WTC11 (cell line): Measurements from ENCODE around the gene KRT82. TPM values are rescaled to one million over a fixed set of nuclear protein-coding genes. Genes with fewer than 3 reads are reported as not detected.

Experiments
- ATAC-seq: fragments of 200-7000 bp; cut with Tn5 transposase; 2 replicates; pipeline ENCODE4 v1.10.0; 2021; ENCODE audit warnings: mild to moderate bottlenecking, moderate library complexity
- CTCF ChIA-PET: fragments of 300-600 bp; sonication (Branson Sonifier 250); formaldehyde crosslinking; loops from one replicate; lab custom pipeline; 2021; ENCODE audit warnings: antibody characterized with exemption; lab: Charles Lee
- POLR2A ChIA-PET: fragments of 350-600 bp; sonication (Branson Sonifier 250); formaldehyde crosslinking; loops from one replicate; lab custom pipeline; 2021; ENCODE audit warnings: antibody characterized with exemption; lab: Charles Lee
- DNase-seq: peaks from one replicate; pipeline ENCODE4 v3.0.0; 2021; ENCODE audit warnings: low spot score
- H3K27ac Mint-ChIP-seq: 2 replicates; pipeline ENCODE4 v1.8.0; 2021; ENCODE audit warnings: mixed read lengths
- H3K27me3 Mint-ChIP-seq: 2 replicates; pipeline ENCODE4 v1.8.0; 2021; ENCODE audit warnings: low read depth, mild to moderate bottlenecking, moderate library complexity, mixed read lengths
- H3K36me3 Mint-ChIP-seq: 2 replicates; pipeline ENCODE4 v1.8.0; 2021; ENCODE audit warnings: mixed read lengths
- H3K4me1 Mint-ChIP-seq: 2 replicates; pipeline ENCODE4 v1.8.0; 2022; ENCODE audit warnings: mixed read lengths
- H3K4me3 Mint-ChIP-seq: 2 replicates; pipeline ENCODE4 v1.8.0; 2021; ENCODE audit warnings: mild to moderate bottlenecking, moderate library complexity, mixed read lengths
- H3K9me3 Mint-ChIP-seq: 2 replicates; pipeline ENCODE4 v1.8.0; 2021; ENCODE audit warnings: mixed read lengths
- CREB1 ChIP-seq: sonication (generic); formaldehyde crosslinking; IDR thresholded peaks from 2 replicates; pipeline ENCODE4 v1.8.0; 2023; ENCODE audit warnings: mild to moderate bottlenecking, missing genetic modification reagents
- FOXP1 ChIP-seq: sonication (generic); formaldehyde crosslinking; IDR thresholded peaks from 2 replicates; pipeline ENCODE4 v1.8.0; 2022; ENCODE audit warnings: missing genetic modification reagents, mild to moderate bottlenecking, moderate library complexity, borderline replicate concordance
- GRHL2 ChIP-seq: fragments of 250-450 bp; sonication (Bioruptor Pico); IDR thresholded peaks from 2 replicates; pipeline ENCODE4 v1.8.0; 2022; ENCODE audit warnings: mild to moderate bottlenecking, moderate library complexity; ENCODE audit not compliant: insufficient replicate concordance, severe bottlenecking
- HMGA2 ChIP-seq: fragments of 250-450 bp; sonication (Bioruptor Pico); IDR thresholded peaks from 2 replicates; pipeline ENCODE4 v1.4.0; 2021; ENCODE audit warnings: mild to moderate bottlenecking, moderate library complexity
- JUN ChIP-seq: sonication (generic); formaldehyde crosslinking; IDR thresholded peaks from 2 replicates; pipeline ENCODE4 v1.8.0; 2023; ENCODE audit warnings: mild to moderate bottlenecking, missing genetic modification reagents
- KAT7 ChIP-seq: sonication (generic); formaldehyde crosslinking; IDR thresholded peaks from 2 replicates; pipeline ENCODE4 v1.8.1; 2023; ENCODE audit warnings: missing genetic modification reagents, mild to moderate bottlenecking, borderline replicate concordance
- SMAD4 ChIP-seq: sonication (generic); formaldehyde crosslinking; IDR thresholded peaks from 2 replicates; pipeline ENCODE4 v1.8.0; 2022; ENCODE audit warnings: mild to moderate bottlenecking, missing genetic modification reagents
- TEAD4 ChIP-seq: sonication (generic); formaldehyde crosslinking; IDR thresholded peaks from 2 replicates; pipeline ENCODE4 v1.8.0; 2022; ENCODE audit warnings: mild to moderate bottlenecking, missing genetic modification reagents
- TP53 ChIP-seq: sonication (generic); formaldehyde crosslinking; IDR thresholded peaks from 2 replicates; pipeline ENCODE4 v1.8.1; 2023; ENCODE audit warnings: mild to moderate bottlenecking, missing genetic modification reagents
- ZNF121 ChIP-seq: sonication (generic); formaldehyde crosslinking; IDR thresholded peaks from 2 replicates; pipeline ENCODE4 v1.8.0; 2023; ENCODE audit warnings: missing genetic modification reagents
- ZNF423 ChIP-seq: fragments of 250-450 bp; sonication (Bioruptor Pico); IDR thresholded peaks from 2 replicates; pipeline ENCODE4 v2.1.2; 2022; ENCODE audit warnings: mild to moderate bottlenecking, moderate library complexity
- total RNA-seq: library from RNA; stranded (reverse); gene quantifications from 3 replicates; pipeline ENCODE4 v1.2.3, GENCODE V29; 2021
- TF ChIP-seq, protein P1 (sequence below): fragments of 250-450 bp; sonication (Bioruptor Pico); IDR thresholded peaks from 2 replicates; pipeline ENCODE4 v2.1.2; 2022; ENCODE audit warnings: mild to moderate bottlenecking, moderate library complexity
- TF ChIP-seq, protein P2 (sequence below): sonication (generic); formaldehyde crosslinking; IDR thresholded peaks from 2 replicates; pipeline ENCODE4 v1.8.0; 2023; ENCODE audit warnings: mild to moderate bottlenecking, missing genetic modification reagents
- TF ChIP-seq, protein P3 (sequence below): sonication (generic); formaldehyde crosslinking; IDR thresholded peaks from 2 replicates; pipeline ENCODE4 v1.8.0; 2022; ENCODE audit warnings: mild to moderate bottlenecking, missing genetic modification reagents
- TF ChIP-seq, protein P4 (sequence below): sonication (generic); formaldehyde crosslinking; IDR thresholded peaks from 2 replicates; pipeline ENCODE4 v1.8.1; 2022; ENCODE audit warnings: low read depth, mild to moderate bottlenecking, moderate library complexity, missing genetic modification reagents, borderline replicate concordance
- TF ChIP-seq, protein P5 (sequence below): sonication (generic); formaldehyde crosslinking; IDR thresholded peaks from 2 replicates; pipeline ENCODE4 v1.8.0; 2022; ENCODE audit warnings: mild to moderate bottlenecking, missing genetic modification reagents
- TF ChIP-seq, protein P6 (sequence below): sonication (generic); formaldehyde crosslinking; IDR thresholded peaks from 2 replicates; pipeline ENCODE4 v1.8.0; 2022; ENCODE audit warnings: missing genetic modification reagents
- TF ChIP-seq, protein P7 (sequence below): sonication (generic); formaldehyde crosslinking; IDR thresholded peaks from 2 replicates; pipeline ENCODE4 v1.8.1; 2023; ENCODE audit warnings: mild to moderate bottlenecking, missing genetic modification reagents, moderate library complexity
- TF ChIP-seq, protein P8 (sequence below): sonication (generic); formaldehyde crosslinking; IDR thresholded peaks from 2 replicates; pipeline ENCODE4 v1.8.1; 2023; ENCODE audit warnings: mild to moderate bottlenecking, missing genetic modification reagents

The KRT82 gene
- total RNA-seq, 1 experiment from 2014 or later = not detected

DNA sequence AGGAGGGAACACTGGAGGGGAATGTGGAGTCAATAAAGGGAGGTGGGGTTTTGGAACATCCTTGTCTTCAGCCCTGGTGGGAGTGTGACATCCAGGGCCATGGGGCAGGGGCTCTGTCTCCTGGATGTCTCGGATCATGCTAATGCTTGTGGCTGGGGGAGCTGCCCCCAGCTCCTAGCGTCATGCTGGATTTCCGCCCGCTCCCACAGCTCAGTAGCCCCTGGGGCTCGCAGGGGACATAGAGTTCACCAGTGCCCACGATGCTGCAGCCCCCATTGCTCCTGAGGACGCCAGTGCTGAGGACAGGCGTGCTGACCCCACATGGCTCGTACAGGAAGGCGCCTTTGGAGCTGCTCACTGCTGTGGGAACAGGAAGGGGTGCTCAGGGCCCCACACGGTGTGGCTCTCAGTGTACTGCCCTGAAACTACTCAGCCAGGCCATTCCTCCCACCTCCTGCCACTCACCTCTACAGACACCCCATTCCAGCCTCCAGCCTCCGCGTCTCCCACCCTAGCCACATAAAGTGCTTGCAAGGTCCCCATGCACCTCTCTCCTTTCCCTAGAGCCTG, 11.2 kb downstream of the KRT82 start (continued):
- TF ChIP-seq, protein P1, sequence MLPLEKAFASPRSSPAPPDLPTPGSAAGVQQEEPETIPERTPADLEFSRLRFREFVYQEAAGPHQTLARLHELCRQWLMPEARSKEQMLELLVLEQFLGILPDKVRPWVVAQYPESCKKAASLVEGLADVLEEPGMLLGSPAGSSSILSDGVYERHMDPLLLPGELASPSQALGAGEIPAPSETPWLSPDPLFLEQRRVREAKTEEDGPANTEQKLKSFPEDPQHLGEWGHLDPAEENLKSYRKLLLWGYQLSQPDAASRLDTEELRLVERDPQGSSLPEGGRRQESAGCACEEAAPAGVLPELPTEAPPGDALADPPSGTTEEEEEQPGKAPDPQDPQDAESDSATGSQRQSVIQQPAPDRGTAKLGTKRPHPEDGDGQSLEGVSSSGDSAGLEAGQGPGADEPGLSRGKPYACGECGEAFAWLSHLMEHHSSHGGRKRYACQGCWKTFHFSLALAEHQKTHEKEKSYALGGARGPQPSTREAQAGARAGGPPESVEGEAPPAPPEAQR = no peak
- TF ChIP-seq, protein P2, sequence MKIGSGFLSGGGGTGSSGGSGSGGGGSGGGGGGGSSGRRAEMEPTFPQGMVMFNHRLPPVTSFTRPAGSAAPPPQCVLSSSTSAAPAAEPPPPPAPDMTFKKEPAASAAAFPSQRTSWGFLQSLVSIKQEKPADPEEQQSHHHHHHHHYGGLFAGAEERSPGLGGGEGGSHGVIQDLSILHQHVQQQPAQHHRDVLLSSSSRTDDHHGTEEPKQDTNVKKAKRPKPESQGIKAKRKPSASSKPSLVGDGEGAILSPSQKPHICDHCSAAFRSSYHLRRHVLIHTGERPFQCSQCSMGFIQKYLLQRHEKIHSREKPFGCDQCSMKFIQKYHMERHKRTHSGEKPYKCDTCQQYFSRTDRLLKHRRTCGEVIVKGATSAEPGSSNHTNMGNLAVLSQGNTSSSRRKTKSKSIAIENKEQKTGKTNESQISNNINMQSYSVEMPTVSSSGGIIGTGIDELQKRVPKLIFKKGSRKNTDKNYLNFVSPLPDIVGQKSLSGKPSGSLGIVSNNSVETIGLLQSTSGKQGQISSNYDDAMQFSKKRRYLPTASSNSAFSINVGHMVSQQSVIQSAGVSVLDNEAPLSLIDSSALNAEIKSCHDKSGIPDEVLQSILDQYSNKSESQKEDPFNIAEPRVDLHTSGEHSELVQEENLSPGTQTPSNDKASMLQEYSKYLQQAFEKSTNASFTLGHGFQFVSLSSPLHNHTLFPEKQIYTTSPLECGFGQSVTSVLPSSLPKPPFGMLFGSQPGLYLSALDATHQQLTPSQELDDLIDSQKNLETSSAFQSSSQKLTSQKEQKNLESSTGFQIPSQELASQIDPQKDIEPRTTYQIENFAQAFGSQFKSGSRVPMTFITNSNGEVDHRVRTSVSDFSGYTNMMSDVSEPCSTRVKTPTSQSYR = no peak
- TF ChIP-seq JUN (CRISPR knock-in tag) = no peak

DNA sequence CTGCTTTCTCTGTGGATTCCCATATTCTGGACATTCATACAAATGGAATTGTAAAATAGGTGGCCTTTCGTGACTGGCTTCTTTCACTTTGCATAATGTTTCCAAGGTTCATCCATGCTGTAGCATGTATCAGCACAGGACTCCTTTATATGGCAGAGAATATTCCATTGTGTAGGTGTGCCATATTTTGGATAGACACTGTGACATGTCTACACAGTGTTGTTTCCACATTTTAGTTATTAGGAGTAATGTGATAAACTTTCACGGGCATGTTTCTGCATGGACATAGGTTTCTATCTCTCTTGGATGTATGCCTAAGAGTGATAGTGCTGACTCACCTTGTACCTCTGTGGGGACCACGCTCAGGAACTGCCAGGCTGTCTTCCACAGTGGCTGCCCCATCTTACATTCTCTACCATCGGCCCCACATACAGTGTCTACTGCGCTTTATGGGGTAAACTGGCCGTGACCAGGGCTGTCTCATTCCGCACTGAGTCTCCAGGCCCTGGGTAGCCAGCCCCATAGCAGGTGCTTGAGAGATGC, 13.6 kb downstream of the KRT82 start:
- no peak for ATAC-seq
- POLR2A ChIA-PET = no interaction called here
- no peak overlapping the region for H3K4me3 Mint-ChIP-seq
- peaks cover 4% of the 10 kb centered on the region; the same call in 1 of the 2 replicates for H3K4me1 Mint-ChIP-seq
- no peak for TF ChIP-seq SMAD4 (CRISPR knock-in tag)
- TF ChIP-seq TP53 (CRISPR knock-in tag) = no peak
- TF ChIP-seq ZNF121 (CRISPR knock-in tag) = no peak
- TF ChIP-seq GRHL2 (CRISPR knock-in tag) = no peak
- TF ChIP-seq ZNF423 (CRISPR knock-in tag) = no peak
- TF ChIP-seq, protein P3, sequence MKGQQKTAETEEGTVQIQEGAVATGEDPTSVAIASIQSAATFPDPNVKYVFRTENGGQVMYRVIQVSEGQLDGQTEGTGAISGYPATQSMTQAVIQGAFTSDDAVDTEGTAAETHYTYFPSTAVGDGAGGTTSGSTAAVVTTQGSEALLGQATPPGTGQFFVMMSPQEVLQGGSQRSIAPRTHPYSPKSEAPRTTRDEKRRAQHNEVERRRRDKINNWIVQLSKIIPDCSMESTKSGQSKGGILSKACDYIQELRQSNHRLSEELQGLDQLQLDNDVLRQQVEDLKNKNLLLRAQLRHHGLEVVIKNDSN (CRISPR knock-in tag) = no peak
- no peak for TF ChIP-seq FOXP1
- no peak for TF ChIP-seq HMGA2 (CRISPR knock-in tag)
- no peak for TF ChIP-seq TEAD4 (CRISPR knock-in tag)
- no peak for TF ChIP-seq KAT7
- TF ChIP-seq, protein P4, sequence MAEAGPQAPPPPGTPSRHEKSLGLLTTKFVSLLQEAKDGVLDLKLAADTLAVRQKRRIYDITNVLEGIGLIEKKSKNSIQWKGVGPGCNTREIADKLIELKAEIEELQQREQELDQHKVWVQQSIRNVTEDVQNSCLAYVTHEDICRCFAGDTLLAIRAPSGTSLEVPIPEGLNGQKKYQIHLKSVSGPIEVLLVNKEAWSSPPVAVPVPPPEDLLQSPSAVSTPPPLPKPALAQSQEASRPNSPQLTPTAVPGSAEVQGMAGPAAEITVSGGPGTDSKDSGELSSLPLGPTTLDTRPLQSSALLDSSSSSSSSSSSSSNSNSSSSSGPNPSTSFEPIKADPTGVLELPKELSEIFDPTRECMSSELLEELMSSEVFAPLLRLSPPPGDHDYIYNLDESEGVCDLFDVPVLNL (CRISPR knock-in tag) = no peak
- TF ChIP-seq, protein P1 = no peak
- TF ChIP-seq, protein P5, sequence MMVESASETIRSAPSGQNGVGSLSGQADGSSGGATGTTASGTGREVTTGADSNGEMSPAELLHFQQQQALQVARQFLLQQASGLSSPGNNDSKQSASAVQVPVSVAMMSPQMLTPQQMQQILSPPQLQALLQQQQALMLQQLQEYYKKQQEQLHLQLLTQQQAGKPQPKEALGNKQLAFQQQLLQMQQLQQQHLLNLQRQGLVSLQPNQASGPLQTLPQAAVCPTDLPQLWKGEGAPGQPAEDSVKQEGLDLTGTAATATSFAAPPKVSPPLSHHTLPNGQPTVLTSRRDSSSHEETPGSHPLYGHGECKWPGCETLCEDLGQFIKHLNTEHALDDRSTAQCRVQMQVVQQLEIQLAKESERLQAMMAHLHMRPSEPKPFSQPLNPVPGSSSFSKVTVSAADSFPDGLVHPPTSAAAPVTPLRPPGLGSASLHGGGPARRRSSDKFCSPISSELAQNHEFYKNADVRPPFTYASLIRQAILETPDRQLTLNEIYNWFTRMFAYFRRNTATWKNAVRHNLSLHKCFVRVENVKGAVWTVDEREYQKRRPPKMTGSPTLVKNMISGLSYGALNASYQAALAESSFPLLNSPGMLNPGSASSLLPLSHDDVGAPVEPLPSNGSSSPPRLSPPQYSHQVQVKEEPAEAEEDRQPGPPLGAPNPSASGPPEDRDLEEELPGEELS (CRISPR knock-in tag) = no peak
- TF ChIP-seq, protein P6, sequence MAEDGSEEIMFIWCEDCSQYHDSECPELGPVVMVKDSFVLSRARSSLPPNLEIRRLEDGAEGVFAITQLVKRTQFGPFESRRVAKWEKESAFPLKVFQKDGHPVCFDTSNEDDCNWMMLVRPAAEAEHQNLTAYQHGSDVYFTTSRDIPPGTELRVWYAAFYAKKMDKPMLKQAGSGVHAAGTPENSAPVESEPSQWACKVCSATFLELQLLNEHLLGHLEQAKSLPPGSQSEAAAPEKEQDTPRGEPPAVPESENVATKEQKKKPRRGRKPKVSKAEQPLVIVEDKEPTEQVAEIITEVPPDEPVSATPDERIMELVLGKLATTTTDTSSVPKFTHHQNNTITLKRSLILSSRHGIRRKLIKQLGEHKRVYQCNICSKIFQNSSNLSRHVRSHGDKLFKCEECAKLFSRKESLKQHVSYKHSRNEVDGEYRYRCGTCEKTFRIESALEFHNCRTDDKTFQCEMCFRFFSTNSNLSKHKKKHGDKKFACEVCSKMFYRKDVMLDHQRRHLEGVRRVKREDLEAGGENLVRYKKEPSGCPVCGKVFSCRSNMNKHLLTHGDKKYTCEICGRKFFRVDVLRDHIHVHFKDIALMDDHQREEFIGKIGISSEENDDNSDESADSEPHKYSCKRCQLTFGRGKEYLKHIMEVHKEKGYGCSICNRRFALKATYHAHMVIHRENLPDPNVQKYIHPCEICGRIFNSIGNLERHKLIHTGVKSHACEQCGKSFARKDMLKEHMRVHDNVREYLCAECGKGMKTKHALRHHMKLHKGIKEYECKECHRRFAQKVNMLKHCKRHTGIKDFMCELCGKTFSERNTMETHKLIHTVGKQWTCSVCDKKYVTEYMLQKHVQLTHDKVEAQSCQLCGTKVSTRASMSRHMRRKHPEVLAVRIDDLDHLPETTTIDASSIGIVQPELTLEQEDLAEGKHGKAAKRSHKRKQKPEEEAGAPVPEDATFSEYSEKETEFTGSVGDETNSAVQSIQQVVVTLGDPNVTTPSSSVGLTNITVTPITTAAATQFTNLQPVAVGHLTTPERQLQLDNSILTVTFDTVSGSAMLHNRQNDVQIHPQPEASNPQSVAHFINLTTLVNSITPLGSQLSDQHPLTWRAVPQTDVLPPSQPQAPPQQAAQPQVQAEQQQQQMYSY (CRISPR knock-in tag) = no peak
- TF ChIP-seq, protein P7, sequence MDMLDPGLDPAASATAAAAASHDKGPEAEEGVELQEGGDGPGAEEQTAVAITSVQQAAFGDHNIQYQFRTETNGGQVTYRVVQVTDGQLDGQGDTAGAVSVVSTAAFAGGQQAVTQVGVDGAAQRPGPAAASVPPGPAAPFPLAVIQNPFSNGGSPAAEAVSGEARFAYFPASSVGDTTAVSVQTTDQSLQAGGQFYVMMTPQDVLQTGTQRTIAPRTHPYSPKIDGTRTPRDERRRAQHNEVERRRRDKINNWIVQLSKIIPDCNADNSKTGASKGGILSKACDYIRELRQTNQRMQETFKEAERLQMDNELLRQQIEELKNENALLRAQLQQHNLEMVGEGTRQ = no peak
- TF ChIP-seq, protein P8, sequence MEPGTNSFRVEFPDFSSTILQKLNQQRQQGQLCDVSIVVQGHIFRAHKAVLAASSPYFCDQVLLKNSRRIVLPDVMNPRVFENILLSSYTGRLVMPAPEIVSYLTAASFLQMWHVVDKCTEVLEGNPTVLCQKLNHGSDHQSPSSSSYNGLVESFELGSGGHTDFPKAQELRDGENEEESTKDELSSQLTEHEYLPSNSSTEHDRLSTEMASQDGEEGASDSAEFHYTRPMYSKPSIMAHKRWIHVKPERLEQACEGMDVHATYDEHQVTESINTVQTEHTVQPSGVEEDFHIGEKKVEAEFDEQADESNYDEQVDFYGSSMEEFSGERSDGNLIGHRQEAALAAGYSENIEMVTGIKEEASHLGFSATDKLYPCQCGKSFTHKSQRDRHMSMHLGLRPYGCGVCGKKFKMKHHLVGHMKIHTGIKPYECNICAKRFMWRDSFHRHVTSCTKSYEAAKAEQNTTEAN (CRISPR knock-in tag) = no peak
- TF ChIP-seq CREB1 = no peak
- H3K27ac Mint-ChIP-seq = no peak overlapping the region
- no peaks in the 10 kb centered on the region for H3K9me3 Mint-ChIP-seq
- CTCF ChIA-PET = interaction anchor here (1.3 to 2.4 kb wide), 6 partner anchors 9 to 487 kb away, joined by 3 to 19 read pairs (median 5); no protein-coding TSS in a partner anchor
- peaks cover 4% of the 10 kb centered on the region; the same call in 1 of the 2 replicates for H3K27me3 Mint-ChIP-seq
- DNase-seq = no peak
- no peaks in the 10 kb centered on the region for H3K36me3 Mint-ChIP-seq
